GM23248 (cell line): ENCODE measurements around the gene PARD3B. TPM values are rescaled to one million over a fixed set of nuclear protein-coding genes. Genes with fewer than 3 reads are reported as not detected.
A peak's percentile ranks its signal among the peaks of the same experiment; 100 is the strongest.

Source experiments
- DNase-seq: peaks from one replicate; pipeline ENCODE4 v3.0.0-alpha.2; 2015
- H2AFZ ChIP-seq: fragments of 200-600 bp; sonication (generic); 2 replicates; pipeline ENCODE4 v1.6.1; 2016; ENCODE audit warnings: antibody characterized with exemption
- H3F3A ChIP-seq: fragments of 200-600 bp; sonication (generic); 2 replicates; pipeline ENCODE4 v1.6.1; 2016; ENCODE audit warnings: mild to moderate bottlenecking, antibody characterized with exemption, mixed run types; ENCODE audit not compliant: insufficient read depth
- H3K27ac ChIP-seq: fragments of 200-600 bp; sonication (generic); 2 replicates; pipeline ENCODE4 v1.5.1; 2016; ENCODE audit warnings: mild to moderate bottlenecking
- H3K27me3 ChIP-seq: fragments of 200-600 bp; sonication (generic); replicated peaks from 2 replicates; pipeline ENCODE4 v1.6.1; 2016; ENCODE audit warnings: mild to moderate bottlenecking; ENCODE audit not compliant: insufficient read depth
- H3K36me3 ChIP-seq: fragments of 200-600 bp; sonication (generic); 2 replicates; pipeline ENCODE4 v1.6.1; 2016; ENCODE audit warnings: low read depth, mild to moderate bottlenecking
- H3K4me1 ChIP-seq: fragments of 200-600 bp; sonication (generic); 2 replicates; pipeline ENCODE4 v1.6.1; 2016; ENCODE audit warnings: mild to moderate bottlenecking; ENCODE audit not compliant: insufficient read depth
- H3K4me2 ChIP-seq: fragments of 200-600 bp; sonication (generic); one replicate; pipeline ENCODE4 v1.6.1; 2016; ENCODE audit warnings: mild to moderate bottlenecking; ENCODE audit not compliant: unreplicated experiment
- H3K4me3 ChIP-seq: fragments of 200-600 bp; sonication (generic); 2 replicates; pipeline ENCODE4 v1.5.1; 2016; ENCODE audit warnings: mild to moderate bottlenecking
- H3K79me2 ChIP-seq: fragments of 200-600 bp; sonication (generic); 2 replicates; pipeline ENCODE4 v1.6.1; 2016; ENCODE audit warnings: mild to moderate bottlenecking; ENCODE audit not compliant: insufficient read depth
- H3K9ac ChIP-seq: fragments of 200-600 bp; sonication (generic); 2 replicates; pipeline ENCODE4 v1.6.1; 2016; ENCODE audit warnings: mild to moderate bottlenecking
- H3K9me2 ChIP-seq: fragments of 200-600 bp; sonication (generic); 2 replicates; pipeline ENCODE4 v1.6.1; 2016; ENCODE audit warnings: mixed run types, mild to moderate bottlenecking, moderate library complexity; ENCODE audit not compliant: insufficient read depth
- H3K9me3 ChIP-seq: fragments of 200-600 bp; sonication (generic); one replicate; pipeline ENCODE4 v1.6.1; 2017; ENCODE audit warnings: low read depth
- H4K20me1 ChIP-seq: fragments of 200-600 bp; sonication (generic); 2 replicates; pipeline ENCODE4 v1.6.0; 2016; ENCODE audit not compliant: insufficient read depth
- EZH2 ChIP-seq: fragments of 200-600 bp; sonication (generic); IDR thresholded peaks from 2 replicates; pipeline ENCODE4 v1.6.1; 2018; ENCODE audit warnings: antibody characterized with exemption, mild to moderate bottlenecking; ENCODE audit not compliant: insufficient read depth, poor library complexity, severe bottlenecking
- EZH2phosphoT487 ChIP-seq: fragments of 200-600 bp; sonication (generic); IDR thresholded peaks from 2 replicates; pipeline ENCODE4 v1.6.1; 2018; ENCODE audit warnings: antibody characterized with exemption, moderate library complexity, mild to moderate bottlenecking, low read depth; ENCODE audit not compliant: insufficient read depth
- WGBS, 2 experiments: methylation state at CpG; one replicate each; pipeline ENCODE4 v1.1.6; 2015 to 2017; ENCODE audit warnings: low lambda C conversion rate in 2 of 2, low coverage in 1 of 2; ENCODE audit errors: missing lambda C conversion rate in 2 of 2; 5-methylcytosine and 5-hydroxymethylcytosine counted together
- in situ Hi-C: fragments of 300-500 bp; cut with MboI; formaldehyde crosslinking; loops from 2 replicates; pipeline ENCODE4 v1.15.0; 2020
- polyA plus RNA-seq: library from polyadenylated mRNA; unstranded; fragments of >200 nt; fragmentation: Nextera tagmentation; extraction: Ambion mirVana; gene quantifications from 2 replicates; pipeline ENCODE4 v1.2.1, GENCODE V29; 2016
- total RNA-seq: library from RNA; depleted of rRNA; stranded (reverse); fragments of >200 nt; shearing (Covaris generic); gene quantifications from 2 replicates; pipeline ENCODE4 v1.2.3, GENCODE V29; 2014

Gene PARD3B
- total and polyA plus RNA-seq, 2 experiments from 2014 or later, result 2.5 to 6.9 TPM

DNA sequence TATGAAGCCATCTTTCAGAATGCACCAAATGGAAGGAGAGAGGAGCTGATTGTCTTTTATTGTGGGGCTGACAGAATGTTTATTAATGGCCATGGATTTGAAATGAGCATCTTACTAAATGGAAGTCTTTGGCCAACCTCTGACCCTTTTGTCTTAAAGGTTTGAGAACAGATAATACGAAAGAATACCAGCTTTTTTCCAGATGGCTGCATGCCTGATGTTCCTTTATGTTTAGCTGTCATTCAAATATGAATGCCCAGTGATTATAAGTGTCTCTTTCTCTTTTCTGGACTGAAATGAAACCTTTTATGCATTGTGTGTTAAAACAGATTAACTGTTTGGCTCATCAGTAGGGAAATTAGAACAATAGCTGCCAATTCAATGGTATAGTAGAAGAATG, 46.0 kb downstream of the PARD3B start:
- no peak overlapping the region for H3K27ac ChIP-seq
- no peaks in the 10 kb centered on the region for H3K36me3 ChIP-seq
- no peak overlapping the region for H3K9ac ChIP-seq
- H3K27me3 ChIP-seq, result no peaks in the 10 kb centered on the region
- 93% methylated on average over 1 of the region's 1 CpG for WGBS, 2 experiments
- no peaks in the 10 kb centered on the region for H3K4me1 ChIP-seq
- H3K4me3 ChIP-seq, result no peak overlapping the region
- in situ Hi-C loops, result no loop called here
- DNase-seq, result no peak
- H3K9me3 ChIP-seq, result no peaks in the 10 kb centered on the region
- H3F3A ChIP-seq, result no peaks in the 10 kb centered on the region
- TF ChIP-seq EZH2 (no peak), EZH2phosphoT487 (no peak)
- no peaks in the 10 kb centered on the region for H4K20me1 ChIP-seq
- H2AFZ ChIP-seq, result no peak overlapping the region
- H3K4me2 ChIP-seq, result no peak overlapping the region
- H3K79me2 ChIP-seq, result no peaks in the 10 kb centered on the region; the same call in 1 of the 2 replicates
- H3K9me2 ChIP-seq, result 0 out of 2 replicates have a peak, but pooled peaks cover 4% of the 10 kb centered on the region

DNA sequence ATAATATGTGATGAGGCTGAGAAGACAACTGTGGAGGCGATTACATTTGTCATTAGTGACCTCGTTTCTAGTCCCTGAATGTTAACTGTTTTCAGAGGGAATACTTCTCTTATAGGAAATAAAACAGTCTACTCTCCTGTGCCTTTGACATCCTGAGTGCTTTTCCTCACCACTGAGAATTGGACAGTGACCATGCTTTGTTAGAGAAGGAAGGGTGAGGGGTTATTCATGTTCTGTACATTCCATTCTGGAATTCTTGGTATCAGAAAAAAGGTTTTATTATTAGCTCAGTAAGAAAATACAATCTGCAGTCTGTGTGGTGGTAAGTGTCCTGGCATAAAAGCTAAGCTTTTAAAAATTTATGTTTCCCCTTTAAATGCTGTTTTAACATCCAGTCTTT, 58.8 kb downstream of the PARD3B start:
- Histone ChIP-seq H3K4me1 (peaks cover 19% of the 10 kb centered on the region), H3K27ac (no peak overlapping the region), H3K9me2 (no peaks in the 10 kb centered on the region), H3K9me3 (no peaks in the 10 kb centered on the region), H2AFZ (no peak overlapping the region), H3K4me2 (no peak overlapping the region), H3K4me3 (no peak overlapping the region), H3F3A (peaks cover 9% of the 10 kb centered on the region; the same call in 1 of the 2 replicates), H3K27me3 (no peaks in the 10 kb centered on the region), H3K9ac (no peak overlapping the region), H4K20me1 (no peaks in the 10 kb centered on the region), H3K79me2 (0 out of 2 replicates have a peak, but pooled peaks cover 5% of the 10 kb centered on the region), H3K36me3 (no peaks in the 10 kb centered on the region)
- in situ Hi-C loops, result no loop called here
- DNase-seq, result peak; percentile 4
- 37 to 41% methylated on average over 2 of the region's 2 CpGs for WGBS, 2 experiments
- TF ChIP-seq EZH2 (no peak), EZH2phosphoT487 (no peak)

DNA sequence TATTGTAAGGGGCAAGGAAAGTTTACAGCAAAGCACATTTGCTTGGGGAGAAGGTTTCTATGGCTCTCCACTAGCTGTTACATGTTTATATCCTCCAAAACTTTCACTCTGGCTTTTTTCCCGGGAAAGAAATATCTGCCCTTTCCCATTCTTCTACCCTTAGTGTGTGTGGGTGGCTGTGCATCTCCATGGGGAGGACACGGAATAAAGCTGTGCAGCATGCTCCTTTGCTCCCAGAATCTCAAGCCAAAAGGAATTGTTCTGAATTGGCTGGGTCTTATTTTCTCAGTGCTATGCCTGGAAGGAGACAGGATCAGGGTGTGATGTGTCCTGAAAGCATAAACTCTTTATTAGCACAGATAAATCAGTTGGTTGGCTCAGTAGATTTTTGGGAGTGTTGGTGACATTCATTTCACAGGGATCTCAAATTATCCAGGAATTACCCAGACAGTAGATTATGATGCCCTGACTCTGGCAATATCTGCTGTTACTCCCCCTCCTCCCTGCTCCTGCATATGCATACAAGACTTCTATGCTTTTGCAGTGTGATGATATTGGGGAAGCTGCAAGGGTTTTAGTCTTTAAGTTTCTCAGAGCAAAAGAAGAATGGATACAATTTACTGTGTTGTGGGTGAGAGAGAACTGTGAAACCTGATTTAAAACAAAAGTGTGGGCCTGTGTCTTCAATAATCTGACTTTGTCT, 63.1 kb downstream of the PARD3B start:
- Histone ChIP-seq H3K4me3 (no peak overlapping the region), H3K9me2 (no peaks in the 10 kb centered on the region), H3K4me2 (no peak overlapping the region), H3K9ac (no peak overlapping the region), H2AFZ (no peak overlapping the region), H3K27me3 (no peaks in the 10 kb centered on the region), H3K27ac (peak overlapping the region; percentile 19), H3K4me1 (peaks cover 19% of the 10 kb centered on the region), H3K9me3 (no peaks in the 10 kb centered on the region), H3K79me2 (0 out of 2 replicates have a peak, but pooled peaks cover 5% of the 10 kb centered on the region), H3F3A (peaks cover 9% of the 10 kb centered on the region; the same call in 1 of the 2 replicates), H4K20me1 (no peaks in the 10 kb centered on the region), H3K36me3 (no peaks in the 10 kb centered on the region)
- peak; percentile 69 for DNase-seq
- TF ChIP-seq EZH2, result no peak
- TF ChIP-seq EZH2phosphoT487, result no peak
- in situ Hi-C loops, result no loop called here
- 0 to 3% methylated on average over 2 of the region's 2 CpGs for WGBS, 2 experiments

DNA sequence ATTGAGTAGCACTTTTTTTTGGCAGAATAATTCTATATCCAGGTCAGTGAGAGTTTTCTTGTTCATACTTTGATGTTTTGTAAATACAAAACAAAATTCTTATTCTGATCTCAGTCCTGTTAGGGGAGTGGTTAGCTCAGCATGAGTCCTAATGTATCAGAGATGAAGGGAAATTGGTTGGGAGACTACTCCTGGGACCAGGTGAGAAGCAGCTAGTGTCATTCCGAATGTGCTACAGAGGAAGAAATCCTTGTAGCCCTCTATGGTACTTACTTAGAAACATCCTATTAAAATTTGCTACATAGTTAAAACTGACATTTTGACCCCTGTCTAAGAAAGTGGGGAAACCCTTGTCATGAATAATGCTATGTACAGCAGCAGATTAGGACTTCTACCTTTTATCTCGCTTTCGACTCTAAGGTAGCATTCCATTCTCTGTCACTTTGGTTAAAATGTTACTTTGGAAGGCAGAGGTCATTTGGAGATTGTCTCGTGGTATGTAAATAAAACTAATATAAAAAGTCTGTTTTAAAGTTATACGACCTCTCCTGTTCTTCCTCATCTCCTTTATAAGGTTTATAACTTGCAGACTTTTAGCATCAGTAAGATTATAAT, 65.8 kb downstream of the PARD3B start:
- Histone ChIP-seq H3K36me3 (no peaks in the 10 kb centered on the region), H3K9me2 (no peaks in the 10 kb centered on the region), H3K4me3 (no peak overlapping the region), H3F3A (peaks cover 9% of the 10 kb centered on the region; the same call in 1 of the 2 replicates), H3K9me3 (no peaks in the 10 kb centered on the region), H3K27ac (no peak overlapping the region), H3K27me3 (no peaks in the 10 kb centered on the region), H3K79me2 (0 out of 2 replicates have a peak, but pooled peaks cover 5% of the 10 kb centered on the region), H2AFZ (no peak overlapping the region), H3K4me1 (peaks cover 12% of the 10 kb centered on the region), H3K4me2 (no peak overlapping the region), H3K9ac (no peak overlapping the region), H4K20me1 (no peaks in the 10 kb centered on the region; the same call in 1 of the 2 replicates)
- TF ChIP-seq EZH2phosphoT487, result no peak
- no peak for TF ChIP-seq EZH2
- in situ Hi-C loops, result no loop called here
- DNase-seq, result no peak
- WGBS, 2 experiments, result 92 to 95% methylated on average over 5 of the region's 5 CpGs
